NCI-H748 treated with DMSO at 0.1 percent for 48 hours (cell line): ENCODE results near the gene TET1.
"Not testable (repeated sequence)": the region's sequence is repeated elsewhere in the genome, so short reads cannot be mapped to it uniquely, and the experiment has no call there.

Experiments
- DNase-seq: peaks from one replicate; lab custom pipeline; 2025; lab: John Stamatoyannopoulos, UW

TET1 gene

DNA sequence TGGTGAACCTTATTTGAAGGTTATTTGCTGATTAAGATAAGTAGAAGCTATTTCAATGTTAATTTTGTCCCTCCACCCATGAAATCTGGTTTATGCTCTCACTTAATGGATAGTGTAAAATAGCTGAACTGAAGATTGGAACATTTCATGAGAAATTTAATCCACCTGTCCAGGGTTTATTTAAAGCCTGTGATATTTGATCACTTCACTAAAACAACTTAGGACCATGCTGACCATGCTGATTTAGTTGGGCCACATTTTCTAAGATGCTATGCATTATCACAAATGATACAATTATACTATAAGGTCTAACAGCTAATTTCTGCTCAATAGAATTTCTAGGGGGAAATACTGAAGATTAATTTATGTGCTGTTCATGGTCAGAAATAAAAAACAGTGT is 53.8 kb downstream of the TET1 start:
- DNase-seq = not testable (repeated sequence)

DNA sequence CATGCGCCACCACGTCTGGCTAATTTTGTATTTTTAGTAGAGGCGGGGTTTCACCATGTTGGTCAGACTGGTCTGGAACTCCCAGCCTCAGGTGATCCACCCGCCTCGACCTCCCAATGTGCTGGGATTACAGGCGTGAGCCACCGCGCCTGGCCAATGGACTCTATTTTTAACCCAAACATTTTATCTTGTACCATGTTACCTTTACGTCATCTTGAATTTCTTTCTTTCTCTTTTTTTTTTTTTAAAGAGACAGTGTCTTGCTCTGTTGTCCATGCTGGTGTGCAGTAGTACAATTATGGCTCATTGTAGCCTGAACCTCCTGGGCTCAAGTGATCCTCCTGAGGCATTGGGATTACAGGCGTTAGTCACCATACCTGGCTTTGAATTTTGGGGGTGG is 57.6 kb downstream of the TET1 start:
- not testable (repeated sequence) for DNase-seq

DNA sequence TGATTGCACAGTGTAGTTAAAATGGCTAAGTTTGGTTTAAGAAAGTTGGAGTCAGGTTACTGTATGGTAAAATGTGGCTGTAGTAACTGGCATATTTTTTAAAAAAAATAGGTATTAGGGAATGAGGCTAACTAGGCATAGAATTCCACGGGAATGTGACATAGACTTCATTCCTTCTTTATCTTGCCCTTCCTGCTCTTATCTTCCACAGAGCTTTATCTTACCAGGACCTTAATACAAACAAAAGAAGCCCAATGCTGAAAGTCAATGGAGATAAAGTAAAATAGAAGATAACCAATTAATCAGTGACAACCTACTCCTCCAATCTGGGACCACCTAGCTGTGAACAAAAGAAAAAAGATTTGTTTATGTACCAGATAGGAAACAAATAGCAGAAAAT is 58.1 kb downstream of the TET1 start:
- no peak for DNase-seq

DNA sequence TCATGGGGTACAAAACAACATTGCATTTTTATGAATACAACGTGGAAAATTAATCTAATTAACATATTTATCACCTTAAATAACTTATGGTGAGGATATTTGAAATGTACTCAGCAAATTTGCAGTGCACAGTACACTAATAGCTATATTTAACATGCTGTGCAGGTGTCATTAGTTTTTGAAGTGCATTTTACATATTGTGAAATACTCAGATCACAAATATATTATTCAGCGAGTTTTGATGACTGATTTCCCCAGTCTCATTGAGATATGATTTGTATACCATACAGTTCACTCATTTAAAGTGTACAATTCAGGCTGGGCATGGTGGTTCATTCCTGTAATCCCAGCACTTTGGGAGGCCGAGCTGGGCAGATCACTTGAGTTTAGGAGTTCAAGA is 59.5 kb downstream of the TET1 start:
- DNase-seq = no peak

DNA sequence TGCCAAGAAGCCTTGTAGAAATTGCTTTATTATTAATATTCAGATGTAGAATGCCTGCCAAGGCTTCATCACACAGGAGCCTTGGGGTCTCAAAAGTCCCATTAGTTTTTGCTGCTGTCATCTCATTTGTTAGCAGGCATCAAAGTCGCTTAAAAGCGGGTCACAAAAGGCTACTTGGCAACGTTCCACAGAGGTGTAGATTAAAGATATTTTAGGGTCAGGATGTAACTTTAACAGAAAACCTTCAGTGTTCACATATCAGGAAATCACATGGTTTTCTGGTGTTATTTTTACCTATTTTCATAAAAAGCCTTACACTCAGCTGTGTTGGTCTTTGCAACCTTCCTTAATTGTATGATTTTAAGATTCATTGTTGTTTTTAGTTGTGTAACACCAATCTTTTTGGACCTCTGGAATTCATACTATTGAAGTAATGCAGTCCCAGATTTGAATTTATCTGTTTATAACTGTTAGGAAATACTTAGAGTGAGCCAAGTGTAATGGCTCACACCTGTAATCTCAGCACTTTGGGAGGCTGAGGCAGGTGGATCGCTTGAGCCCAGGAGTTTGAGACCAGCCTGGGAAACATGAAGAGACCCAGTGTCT is 65.3 kb downstream of the TET1 start:
- no peak for DNase-seq

DNA sequence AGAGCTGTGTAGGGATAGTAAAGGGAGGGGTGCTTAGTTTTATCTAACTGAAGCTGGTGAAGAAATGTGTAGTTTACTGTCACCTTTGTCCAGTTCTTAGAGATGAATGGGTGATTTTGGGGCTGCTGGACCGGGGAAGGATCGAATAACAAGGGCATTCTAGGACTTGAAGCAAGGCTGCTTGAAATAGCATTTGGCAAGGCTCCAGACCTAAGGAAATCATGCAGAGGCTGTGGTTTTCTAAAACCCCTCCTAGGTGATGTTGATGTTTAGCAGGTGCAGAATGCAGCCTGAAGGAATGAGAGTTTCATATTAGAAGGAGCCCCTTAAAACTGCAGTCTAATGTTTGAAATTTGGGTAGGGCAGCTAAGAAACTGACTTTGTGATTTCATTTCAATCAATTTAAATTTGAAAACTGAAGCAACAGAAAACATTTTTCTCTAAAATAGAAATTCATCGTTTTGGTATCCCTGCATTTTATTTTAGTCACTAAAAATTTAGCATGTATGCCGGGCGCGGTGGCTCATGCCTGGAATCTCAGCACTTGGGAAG is 68.5 kb downstream of the TET1 start:
- DNase-seq = no peak

DNA sequence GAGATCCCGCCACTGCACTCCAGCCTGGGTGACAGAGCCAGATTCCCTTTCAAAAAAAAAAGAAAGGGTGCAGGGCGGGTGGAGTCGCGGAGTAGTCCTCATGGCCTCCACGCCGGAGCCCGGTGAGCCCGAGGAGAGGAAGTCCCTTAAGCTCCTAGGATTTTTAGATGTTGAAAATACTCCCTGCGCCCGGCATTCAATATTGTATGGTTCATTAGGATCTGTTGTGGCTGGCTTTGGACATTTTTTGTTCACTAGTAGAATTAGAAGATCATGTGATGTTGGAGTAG is 72.1 kb downstream of the TET1 start:
- DNase-seq = not testable (repeated sequence)

DNA sequence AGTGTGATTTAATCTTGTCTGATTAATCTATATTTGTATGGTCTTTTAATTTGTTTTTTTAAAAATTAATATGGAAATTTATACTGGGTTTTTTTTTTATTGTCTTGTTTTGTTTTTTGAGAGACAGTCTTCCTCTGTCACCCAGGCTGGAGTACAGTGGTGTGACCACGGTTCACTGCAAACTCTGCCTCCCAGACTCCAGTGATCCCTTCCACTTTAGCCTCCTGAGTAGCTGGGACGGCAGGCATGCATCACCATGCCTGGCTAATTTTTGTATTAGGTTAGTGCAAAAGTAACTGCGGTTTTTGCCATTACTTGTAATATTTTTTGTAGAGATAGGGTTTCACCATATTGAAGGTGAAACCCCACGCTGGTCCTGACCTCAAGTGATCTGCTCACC is 73.1 kb downstream of the TET1 start:
- no peak for DNase-seq

DNA sequence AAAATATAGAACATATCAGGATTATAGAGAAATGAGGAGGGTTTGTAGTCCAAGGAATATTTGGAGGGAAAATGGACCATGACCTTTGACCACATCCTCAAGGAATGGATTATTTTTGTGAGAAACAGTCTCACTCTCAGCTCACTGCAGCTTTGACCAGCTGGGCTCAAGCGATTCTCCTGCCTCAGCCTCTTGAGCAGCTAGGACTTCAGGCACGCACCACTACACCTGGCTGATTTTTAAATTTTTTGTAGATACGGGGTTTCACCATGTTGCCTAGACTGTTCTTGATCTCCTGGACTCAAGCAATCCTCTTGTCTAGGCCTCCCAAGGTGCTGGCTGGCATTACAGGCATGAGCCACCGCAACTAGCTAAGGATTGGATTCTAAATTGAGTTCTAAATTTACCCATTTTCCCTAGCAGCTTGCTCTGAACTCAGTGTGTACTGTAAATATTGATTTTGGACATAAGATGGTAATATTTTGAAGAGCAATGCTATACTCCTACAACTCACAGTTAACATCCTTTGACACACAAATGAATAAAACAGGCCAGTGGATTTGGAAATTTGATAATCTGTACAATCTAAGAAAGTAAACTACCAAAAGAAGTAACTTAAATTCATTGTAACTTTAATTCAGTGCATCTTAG is 73.8 kb downstream of the TET1 start:
- no peak for DNase-seq

DNA sequence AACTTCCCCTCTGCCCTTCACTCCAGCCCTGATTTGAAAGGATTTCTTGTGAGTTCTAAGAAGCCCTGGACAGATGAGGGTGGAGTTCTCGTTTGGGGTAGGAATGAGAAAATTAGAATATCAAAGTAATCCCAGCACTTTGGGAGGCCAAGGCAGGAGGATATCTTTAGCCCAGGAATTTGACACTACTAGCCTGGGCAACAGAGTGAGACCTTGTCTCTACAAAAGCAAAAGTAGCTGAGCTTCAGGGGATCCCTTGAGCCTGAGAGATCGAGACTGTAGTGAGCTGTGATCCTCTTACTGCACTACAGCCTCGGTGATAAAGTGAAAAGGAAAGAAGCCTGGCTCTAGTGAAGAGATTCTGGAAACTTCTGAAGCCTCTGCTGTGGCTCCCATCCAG is 76.2 kb downstream of the TET1 start:
- no peak for DNase-seq

DNA sequence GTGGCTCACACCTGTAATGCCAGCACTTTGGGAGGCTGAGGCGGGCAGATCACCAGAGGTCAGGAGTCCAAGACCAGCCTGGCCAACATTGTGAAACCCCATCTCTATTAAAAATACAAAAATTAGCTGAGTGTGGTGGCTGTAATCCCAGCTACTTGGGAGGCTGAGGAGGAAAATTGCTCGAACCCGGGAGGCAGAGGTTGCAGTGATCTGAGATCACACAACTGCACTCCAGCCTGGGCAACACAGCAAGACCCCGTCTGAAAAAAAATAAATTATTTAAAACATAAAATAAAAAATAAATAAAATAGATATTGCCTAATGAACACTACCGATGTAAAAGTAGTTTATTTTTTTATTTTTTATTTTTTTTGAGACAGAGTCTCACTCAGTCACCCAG is 83.4 kb downstream of the TET1 start:
- not testable (repeated sequence) for DNase-seq

DNA sequence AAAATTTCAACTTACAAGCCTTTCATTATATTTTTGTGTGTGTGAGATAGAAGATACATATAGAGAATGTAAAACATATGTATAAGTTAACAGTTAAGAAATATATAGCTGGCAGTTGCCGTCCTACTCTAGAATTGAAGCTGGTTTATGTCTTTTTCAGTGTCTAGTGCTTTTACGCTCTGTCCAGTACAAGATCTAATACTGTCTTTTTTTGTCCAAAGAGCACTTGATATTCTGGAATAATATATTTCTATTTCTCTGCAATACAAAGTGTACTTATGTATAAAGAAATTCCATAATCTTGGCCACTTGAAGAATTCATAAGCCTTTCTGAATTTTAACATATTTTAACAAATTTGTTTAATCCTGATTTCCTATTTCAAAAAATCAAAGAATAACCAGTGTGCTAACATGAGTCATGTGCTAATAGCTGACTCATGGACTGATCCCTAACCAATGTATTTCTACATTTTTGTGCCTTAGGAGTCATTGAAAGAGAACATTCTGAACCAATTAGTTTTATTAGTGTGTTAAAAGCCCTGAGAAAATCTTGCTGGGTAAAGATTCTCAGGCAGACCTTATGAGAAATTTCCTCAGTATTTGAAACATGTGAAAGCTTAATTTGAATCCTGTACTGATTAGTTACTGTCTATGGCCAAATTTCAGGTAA is 87.7 kb downstream of the TET1 start:
- no peak for DNase-seq

DNA sequence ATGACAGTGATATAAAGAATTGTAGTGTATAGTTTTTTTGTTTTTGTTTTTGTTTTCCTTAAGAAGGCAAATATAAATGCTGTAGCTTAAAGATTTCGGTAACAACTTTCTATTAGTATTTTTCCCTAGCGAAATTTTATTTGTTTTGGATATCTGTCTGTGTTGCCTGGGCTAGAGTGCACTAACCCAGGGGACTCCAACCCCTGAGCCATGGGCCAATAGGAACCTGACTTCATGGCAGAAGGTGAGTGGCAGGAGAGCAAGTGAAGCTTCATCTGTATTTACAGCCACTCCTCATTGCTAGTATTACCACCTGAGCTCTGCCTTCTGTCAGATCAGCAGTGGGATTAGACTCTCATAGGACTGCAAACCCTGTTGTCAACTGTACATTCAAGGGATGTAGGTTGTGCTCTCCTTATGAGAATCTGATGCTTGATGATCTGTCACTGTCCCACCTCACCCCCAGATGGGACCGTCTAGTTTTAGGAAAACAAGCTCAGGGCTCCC is 95.5 kb downstream of the TET1 start:
- DNase-seq = no peak

DNA sequence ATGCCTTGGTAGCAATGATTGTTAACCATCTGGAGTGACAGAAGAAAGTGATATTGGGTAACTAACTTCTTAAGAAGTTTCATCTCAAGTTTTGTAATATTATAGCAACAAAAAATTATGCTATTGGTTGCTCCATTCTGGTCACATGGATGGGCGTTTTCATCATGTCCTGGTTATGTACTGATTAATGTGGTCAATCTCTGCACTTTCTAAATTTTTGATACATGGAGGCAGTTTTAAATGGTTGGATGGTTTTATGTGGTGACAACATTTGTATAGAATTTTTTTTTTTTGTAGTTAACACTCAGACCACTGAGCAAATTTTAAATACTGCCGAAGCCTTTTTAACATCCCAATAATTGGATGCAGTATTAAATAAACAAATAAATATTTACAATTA is 105.7 kb downstream of the TET1 start:
- no peak for DNase-seq

DNA sequence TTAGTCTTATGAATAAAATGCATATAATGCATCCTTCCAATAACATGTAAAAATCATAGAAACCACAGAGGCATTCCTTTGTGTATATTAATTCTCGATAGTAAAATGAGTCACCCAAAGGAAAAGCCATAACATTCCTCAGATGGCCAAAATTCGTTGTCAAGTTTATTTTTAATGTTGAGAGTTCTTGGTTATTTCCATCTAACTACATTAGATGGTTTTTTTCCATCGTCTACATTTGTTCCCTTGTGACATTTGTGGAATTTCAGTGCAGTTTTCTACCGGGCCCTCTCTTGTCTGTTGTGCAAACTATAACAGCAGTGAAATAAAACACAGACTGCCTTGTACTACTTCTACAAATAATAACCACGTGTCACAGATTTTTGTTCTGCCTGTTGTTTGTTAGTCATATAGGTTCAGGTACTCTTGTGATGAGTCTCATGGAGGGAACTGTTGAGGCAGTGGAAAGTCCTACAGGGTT is 106.2 kb downstream of the TET1 start:
- DNase-seq = no peak

DNA sequence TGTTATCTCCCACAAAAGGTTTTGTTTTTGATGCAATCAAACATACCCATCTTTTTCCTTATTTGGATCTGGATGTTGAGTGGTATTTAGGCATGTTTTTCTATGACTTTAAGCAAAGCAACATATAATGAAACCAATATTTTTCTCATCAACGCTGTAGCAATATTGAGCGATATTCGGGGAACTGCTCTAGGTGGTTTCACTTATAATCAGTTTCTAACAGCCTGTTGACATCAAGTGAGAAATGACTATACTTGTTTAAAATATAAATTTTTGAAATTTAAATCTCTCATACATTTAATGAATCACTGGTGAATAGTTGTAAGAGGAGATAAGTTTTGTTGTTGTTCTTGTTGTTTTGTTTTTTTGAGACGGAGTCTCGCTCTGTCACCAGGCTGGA is 108.1 kb downstream of the TET1 start:
- DNase-seq = no peak

DNA sequence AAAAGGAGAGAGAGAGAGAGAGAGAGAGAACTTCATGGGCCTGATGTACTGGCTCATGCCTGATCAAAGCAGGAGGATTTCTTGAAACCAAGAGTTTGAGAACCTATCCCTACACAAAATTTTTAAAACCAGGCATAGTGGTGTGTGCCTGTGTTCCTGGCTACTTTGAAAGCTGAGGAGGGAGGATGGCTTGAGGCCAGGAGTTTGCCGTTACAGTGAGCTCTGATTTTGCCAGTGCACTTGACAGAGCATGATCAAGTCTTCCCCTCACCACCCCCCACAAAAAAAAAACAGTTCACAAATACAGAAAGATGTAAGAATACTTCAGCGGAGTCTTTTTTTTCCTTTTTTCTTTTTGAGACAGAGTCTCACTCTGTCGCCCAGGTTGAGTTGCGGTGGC is 108.8 kb downstream of the TET1 start:
- no peak for DNase-seq

DNA sequence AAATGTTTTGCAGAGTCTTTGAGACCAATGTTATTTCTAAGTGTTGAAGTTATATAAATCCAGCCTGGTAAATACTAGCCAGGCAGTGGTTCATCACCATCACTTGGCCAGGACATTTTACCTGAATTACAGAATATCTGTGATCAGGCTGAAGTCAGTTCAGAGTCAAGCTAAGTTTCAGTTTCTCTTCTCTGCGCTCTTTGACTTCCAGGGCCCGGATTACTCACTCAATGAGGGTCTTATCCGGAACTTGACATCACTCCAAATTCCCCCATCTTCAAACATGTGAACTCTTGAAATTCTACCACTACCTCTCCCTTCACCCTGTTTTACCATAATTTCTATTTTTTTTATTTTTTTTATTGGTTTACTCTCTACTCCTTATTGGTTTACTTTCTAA is 124.3 kb downstream of the TET1 start:
- DNase-seq = no peak

DNA sequence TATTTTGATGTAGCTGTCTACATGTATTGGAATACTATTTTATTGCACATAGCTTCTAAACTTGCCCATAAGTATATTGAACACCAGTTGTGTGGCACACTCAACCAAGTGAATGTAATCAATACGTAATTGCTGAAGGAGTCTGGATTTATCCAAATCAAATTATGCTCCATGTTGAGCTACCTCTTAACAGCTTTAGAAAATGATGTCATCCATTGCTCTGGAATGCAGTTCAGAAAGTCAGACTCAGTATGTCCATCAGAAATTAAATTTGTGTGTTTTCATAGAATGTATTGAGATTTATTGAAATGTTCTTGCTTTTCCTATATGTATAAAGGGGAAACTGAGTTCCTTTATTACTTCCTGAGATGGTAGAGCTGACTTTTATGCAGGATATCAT is 135.9 kb downstream of the TET1 start:
- no peak for DNase-seq

DNA sequence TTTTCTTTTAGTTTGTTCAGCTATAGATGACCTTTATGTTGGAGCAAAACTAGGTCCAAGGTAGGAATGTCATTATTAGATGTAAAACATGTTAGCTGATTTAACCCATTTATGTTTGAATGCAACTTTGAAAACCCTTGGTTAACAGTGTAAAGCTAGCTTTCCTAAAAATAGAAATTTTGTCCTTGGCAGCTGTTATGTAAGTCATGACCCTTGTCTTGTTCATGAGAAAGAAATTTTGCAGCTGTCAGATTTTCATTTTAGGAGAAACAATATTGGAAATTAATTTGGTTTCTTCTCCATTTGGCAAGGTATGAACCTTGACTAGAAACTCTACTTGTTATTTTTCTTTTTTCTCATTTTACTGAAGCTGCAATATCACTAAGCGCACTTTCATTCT is 137.0 kb downstream of the TET1 start:
- DNase-seq = no peak

DNA sequence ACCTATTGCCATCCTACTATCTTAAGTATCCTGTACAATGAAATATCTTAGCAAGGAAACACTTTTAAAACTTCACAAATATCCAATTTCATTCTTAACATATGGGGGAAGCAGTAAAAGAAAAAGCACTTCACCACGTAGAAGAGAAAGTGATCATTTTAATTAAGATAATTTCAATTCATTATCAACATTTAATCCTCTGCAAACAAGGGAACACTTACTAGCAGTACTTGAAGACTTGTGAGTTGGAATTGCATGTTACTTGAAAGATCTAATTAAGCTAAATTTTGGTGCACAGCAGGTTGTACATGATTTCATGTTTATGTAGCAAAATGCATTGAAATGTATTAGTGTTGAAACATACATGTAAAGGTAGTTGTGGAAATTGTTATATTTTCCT is 140.1 kb downstream of the TET1 start:
- no peak for DNase-seq

DNA sequence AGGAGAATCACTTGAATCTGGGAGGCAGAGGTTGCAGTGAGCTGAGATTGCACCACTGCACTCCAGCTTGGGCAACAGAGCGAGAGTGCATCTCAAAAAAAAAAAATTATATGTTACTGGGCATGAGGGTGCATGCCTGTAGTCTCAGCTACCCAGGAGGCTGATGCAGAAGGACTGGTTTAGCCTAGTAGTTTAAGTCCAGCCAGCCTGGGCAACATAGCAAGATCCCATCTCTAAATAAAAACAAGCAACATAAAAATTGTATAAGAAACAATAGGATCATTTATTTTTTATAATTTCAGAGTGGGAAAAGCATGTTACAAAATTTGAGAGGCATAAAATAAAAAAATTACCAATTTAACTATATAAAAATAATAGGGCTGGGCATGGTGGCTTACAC is 145.4 kb downstream of the TET1 start:
- no peak for DNase-seq

DNA sequence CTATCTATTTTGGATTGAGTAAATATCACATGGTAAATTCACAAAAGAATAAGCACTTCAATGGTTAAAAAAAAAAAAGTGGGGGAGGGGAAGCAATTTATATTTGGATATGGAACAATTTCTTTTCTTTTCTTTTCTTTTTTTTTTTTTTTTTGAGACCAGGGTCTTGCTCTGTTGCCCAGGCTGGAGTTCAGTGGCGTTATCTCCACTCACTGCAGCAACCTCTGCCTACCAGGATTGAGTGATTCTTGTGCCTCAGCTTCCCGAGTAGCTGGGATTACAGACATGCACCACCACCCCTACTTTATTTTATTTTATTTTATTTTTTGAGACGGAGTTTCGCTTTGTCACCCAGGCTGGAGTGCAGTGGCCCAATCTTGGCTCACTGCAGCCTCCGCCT is 148.8 kb downstream of the TET1 start:
- not testable (repeated sequence) for DNase-seq
